NCI-H524 treated with DMSO at 0.1 percent for 48 hours (cell line): ENCODE data around the gene LRRN2.
"Not testable (repeated sequence)": the region's sequence is repeated elsewhere in the genome, so short reads cannot be mapped to it uniquely, and the experiment has no call there.

Source experiments
- DNase-seq: peaks from one replicate; lab custom pipeline; 2025; lab: John Stamatoyannopoulos, UW

The LRRN2 gene

DNA sequence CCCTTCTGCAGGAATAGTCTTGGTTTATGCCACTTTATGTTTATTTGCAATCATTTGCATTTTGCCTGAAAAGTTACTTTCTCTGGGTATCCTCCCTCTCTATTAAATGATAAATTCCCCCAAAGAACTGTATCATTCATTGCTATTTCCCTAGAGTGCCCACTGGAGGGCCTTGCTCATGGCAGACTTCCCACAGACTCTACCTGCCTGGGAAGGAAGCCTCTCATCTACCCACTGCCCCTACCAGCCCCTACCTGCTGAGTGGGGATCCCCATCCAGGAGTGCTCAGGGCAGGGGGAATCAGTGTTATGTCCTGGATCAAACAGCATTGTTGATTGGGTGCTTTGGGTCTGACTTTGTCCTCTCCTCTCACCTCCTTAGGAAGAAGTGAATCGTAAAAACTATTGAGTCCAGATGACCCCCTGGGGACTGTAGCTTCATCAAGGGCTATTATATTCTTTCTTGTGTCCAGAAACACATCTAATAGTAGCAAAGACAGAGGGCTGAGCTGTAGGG, 6.8 kb upstream of the LRRN2 start:
- no peak for DNase-seq

DNA sequence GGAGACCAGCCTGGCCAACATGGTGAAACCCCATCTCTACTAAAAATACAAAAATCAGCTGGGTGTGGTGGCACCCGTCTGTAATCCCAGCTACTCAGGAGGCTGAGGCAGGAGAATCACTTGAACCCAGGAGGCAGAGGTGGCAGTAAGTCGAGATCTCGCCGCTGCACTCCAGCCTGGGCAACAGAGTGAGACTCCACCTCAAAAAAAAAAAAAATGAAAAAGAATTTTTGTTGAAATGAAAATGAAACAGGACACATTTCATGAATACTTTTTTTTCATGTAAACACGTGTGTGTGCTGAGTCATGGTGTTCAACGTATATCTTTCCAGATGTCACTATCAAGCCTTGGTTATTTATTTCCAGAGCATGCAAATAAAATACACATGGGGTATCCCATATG, 5.8 kb upstream of the LRRN2 start:
- not testable (repeated sequence) for DNase-seq

DNA sequence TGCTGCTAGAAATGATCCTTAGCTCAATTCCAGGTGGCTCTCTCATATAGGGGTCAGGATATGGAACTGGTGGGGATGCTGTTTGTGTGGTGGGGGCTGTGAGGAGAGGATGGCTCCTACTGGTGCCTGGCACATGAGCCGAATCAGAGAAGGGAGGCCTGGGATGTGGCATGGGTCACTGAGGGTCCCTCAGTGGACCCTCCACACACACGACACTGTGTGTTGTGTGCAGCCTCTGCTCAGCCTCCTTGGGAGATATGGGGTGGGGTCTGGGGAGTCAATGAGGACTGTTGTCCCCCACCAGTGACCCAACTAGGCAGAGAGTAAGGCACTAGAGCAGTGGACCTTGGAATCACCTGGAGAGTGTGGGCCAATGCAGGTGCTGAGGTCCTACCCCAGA, 3.2 kb upstream of the LRRN2 start:
- DNase-seq: no peak

DNA sequence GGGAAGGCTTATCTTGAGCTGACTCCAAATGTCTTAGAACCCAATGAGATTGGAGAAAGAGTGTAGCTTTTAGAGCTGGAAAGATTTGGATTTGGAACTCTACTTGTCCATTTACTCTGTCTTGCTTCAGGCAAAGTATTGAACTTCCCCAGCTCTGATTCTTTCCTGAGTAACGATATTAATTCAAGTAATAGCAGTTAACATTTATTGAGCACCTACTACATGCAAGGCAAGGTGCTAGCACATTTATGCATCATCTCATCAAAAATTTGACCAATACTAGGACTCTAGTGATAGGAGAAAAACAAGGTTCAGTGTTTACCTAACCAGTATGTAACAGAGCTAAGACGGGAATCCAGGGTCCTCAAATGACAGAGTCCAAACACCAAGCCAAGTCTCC, 2.5 kb upstream of the LRRN2 start:
- no peak for DNase-seq

DNA sequence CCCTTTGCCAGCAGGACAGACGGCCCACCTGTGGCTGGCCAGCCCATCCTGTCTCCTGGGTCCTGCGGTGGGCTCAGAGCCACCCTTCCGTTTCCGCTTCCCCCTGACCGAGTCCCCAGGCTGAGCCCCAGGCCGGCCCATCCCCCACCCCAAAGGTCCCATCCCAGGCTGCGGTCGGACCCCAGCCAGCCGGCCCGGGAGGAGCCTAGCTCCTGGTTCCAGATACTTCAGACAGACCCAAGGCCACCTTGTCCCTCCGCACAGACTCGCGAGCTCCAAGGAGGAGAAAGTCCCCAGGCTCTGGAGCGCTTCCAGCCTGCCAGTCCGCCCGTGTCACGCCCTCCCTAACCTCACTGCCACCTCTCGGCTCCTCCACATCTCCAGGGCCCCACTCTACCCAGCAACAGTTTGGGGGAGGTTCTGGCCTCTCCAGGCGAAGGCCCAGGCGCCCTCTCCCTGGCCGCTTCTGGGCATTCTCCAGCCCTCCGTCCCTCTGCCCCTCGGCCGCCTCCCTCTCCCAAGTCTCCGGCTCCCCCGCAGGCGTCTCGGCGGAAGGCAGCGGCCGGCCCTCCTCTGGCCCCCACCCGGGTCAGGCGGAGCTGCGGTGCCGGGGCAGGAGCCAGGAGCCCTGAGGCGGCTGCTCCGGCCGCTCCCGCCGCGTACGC, 835 bp downstream of the LRRN2 start:
- DNase-seq: no peak

DNA sequence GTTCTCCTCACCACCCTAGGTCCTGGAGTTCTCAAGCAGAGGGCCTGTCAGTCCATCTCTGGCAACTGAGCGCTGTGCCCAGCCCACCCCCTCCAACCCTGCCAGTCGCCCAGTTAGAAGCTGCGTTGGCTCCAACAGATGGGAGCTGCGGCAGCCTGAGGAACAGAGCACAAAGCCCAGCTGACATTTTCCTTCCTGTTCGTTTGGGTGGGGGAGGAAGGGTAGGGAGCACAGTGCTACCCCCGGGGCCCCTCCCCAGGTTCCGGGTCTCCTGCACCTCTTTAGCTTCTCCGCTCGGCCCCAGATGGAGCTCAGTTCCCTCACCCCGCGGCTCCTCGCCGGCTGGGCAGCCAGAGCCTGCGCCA, 1.4 kb downstream of the LRRN2 start:
- DNase-seq: no peak

DNA sequence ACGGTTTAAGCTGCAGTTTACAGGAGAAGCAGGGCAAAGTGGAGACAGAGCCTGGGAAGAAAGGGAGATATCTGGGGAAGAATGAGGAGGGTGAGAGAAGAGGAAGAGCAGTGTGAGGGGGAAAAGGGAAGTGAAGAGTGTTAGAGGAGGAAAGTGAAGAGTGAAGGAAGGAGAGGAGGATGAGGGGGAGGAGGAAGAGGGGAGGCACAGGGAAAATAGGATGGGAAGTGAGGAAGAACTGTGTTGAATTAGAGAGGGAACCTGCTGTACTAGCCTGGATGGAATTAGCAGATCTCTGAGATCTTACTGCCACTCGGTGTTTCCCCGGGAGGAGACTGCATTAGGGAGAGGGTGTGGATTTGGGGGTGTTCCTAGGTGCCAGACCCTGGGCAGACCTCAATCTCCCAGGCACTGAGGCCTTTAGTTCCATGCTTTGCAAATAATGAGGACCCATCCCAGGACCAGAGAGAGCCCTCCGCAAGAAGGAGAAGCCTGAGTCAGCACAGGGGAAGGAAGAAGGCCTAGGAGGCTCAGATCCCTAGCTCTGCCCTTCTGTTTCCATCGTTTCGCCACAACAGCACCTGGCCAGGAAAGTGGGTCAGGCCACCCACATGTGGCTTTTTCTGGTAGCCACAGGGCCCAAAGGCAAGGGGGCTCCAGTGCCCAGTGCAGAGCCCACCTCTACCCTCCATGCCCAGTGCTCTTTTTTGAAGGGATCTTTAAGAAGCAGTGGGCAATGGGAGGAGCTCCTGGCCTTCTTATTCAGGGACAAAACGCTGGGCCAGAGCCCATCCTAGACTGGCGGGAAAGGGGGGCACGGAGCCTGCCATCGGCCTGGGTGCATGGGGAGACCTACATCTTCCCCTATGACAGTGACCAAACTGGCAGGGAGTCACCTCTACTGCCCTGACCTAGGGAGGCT, 2.0 kb downstream of the LRRN2 start:
- DNase-seq: no peak

DNA sequence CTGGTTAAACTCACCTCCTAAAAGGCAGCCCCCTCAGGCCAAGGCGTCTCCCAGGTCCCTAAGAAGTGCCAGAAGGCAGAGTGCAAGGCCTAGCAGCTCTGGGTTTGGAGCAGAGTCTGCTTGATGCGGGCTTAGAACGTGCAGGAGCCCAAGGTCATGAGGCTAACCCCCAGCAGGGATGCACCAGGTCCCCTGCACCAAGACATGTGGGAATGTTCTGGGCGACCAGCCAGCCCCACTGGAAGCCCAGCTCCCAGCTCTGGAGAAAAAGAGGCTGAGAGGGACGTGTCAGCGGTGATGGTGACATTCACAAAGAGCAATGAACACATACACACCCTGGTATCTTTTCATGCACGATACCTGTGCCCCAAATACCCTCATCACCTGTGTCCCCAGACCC, 5.1 kb downstream of the LRRN2 start:
- no peak for DNase-seq

DNA sequence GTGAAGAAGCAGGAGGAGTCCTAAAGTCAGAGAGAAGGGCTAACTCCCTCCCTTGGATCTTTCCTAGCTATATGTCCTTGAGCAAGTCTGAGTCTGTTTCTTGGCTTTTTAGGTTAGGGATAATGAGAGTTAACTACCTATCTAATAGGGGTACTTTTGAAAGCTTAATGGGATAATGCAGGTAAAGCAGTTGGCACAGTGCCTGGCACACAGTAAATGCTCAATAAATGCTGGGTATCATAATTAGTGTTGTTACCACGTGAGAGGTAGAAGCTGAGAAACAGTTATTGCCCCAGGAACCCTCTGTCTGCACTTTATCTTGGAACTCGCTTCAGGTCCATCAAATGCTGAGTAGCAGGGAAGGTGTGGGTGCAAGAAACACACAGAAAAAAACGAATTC, 5.5 kb downstream of the LRRN2 start:
- no peak for DNase-seq

DNA sequence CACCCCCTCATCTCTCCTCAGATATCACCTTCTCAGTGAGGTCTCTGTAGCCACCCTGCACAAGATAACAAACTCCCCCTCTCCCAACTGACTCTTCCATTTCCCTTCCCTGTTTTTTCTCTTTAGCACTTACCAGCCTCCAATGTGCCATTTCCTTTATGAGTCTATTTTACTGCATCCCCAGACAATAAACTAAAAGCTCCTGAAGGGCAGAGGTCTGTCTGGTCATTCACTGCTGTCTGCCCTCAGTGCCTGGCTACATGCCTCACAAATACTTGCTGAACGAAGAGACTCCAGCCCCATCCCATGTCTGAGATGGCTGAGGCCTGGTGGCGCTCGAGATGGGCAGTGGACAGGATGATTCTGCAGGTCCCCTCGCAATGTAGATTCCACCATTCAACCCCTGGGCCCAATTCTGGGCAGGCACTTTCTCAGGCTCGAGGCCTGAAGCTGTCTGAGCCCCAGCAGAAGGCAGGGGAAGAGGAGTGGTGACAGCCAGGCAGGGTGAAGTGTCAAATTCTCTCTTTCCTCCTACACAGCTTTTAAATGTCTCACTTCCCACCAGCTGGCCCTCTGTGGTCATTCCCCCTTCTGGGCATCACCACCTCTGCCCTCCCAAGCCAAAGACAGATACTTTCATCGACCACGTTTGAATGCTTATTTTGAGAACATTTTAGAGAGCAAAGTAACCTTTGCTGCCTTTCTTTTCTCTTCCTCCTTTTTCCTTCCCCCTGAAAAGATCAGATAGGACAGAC, 6.6 kb downstream of the LRRN2 start:
- no peak for DNase-seq

DNA sequence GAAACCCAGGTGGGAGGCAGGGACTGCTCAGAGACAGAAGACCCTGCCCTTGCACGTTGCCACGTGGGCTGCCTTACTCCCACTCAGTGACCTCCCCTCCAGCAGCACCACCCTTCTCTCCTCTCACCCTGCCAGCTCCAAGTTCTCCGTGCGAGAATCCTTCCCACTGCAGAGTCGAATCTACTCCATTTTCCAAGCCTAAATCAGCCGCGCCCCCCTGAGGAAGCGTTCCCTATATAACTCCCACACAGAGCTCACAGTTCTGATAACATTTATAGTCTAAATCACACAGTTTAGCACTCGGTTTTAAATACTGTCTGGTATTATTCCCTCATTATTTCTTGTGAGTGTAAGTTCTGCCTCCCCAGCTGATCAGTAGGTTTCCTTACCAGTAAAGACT, 7.7 kb downstream of the LRRN2 start:
- DNase-seq: no peak

DNA sequence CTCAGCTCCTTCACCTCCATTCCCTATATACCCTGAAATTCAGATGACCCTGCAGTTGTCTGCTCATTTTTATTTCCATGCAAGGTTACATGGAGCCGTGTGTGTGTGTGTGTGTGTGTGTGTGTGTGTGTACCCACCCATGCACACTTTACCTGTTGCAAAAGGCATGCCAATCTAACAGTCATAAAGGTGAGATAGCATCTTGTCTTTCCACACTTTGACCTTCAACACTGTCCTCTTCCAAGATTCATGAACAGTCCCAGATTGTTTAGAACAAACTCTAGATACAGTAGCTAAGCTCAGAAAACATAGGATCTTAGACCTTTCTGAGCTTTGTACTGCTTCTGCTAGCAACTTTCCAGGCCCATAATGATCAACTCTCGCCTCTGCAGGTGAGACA, 9.5 kb downstream of the LRRN2 start:
- DNase-seq: no peak

DNA sequence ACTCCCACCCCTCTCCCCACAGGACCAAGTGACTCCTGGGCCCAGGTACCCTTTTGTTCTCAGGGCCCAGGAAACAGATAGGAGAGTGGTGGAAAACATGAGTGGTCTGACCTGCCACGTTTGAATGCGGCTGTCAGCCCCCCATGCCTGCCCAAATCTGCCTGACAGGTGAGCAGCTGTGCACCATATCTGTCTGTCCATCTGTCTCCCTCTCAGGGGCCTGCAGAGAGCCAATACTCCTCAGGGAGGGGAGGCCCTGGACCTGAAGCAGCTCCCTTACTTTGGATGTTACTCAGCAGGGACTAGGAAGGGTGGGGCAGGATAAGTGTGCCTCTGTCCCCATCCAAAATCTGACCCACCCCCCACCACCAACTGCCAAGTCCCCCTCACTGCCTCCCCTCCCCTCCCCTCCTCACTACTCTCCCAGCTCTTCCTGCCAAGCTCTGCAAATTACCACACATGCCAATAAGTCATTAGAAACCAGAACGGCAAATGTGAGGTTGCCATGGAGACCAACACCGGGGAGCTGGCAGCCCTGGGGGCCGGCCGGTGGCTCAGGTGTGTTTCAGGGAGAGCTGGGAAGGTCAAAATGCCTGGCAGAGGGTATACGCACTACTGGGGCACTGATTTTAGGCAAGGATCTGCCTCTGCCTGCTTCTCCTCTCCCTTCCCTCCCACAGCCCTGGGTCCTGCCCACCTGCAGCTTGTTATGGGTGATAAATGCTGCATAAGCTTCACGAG, 11.5 kb downstream of the LRRN2 start:
- peak; percentile 39 for DNase-seq

DNA sequence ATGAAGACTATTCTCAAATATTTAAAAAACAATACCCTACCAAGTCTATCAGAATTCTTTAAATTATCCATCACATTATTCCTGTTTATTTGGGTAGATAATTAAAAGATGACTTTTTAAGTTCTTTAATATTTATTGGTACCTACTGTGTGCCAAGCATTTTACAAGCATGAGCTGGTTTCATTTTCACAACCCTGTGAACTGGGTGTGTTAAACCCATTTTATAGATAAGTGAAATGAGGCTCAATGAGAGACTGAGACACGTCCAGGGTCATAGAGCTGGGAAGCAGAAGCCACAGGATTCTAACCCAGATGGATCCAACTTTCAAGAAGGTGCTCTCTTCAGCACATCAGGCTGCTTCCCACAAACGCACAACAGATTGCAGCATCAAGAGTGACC, 12.3 kb downstream of the LRRN2 start:
- no peak for DNase-seq

DNA sequence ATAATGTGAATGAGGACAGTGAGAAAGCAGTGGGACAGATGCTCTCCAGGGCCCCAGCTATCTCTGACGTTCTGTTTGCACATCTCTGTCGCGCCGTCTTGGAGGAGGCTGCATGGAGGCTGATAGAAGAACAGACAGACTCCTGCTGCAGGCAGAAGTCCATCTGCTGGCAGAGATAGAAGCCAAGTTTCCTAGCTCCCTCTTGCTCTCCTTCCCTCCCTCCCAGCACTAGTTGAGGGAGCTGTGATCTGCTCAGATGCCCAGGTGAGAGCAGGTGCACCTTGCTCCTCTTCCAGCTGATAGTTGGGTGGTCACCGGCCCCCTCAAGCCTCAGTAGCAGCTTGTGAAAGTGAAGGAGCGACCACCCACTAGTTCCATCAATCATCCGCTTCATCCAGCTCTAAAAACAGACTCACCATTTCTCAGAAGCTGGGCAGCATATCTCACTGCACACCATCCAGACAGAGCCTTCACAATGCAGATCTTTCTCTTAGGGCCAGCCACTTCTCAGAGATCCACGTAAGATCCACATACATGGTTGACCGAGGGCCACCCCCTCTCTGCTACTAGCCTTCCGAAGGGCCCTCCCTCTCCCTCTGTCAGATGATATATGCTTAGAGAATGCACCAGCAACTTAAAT, 12.9 kb downstream of the LRRN2 start:
- DNase-seq: no peak

DNA sequence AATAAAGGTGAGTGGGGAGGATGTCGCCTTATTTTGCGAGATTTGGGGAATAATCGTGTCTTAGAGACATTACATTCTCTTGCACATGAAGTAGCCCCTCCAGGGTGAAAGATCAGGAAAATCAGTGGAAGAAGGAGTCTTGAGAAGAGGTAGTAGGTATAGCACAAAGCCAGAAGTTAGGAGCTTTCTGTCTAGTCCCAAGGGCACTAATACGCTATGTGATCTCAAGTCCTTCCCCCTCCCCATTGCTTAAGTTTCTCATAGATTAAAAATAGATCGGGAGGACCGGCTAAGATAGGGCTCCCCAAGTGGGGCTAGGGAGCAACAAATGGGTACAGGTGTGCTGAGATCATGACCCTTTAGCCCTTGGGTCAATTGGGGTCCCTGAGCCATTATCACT, 13.5 kb downstream of the LRRN2 start:
- no peak for DNase-seq

DNA sequence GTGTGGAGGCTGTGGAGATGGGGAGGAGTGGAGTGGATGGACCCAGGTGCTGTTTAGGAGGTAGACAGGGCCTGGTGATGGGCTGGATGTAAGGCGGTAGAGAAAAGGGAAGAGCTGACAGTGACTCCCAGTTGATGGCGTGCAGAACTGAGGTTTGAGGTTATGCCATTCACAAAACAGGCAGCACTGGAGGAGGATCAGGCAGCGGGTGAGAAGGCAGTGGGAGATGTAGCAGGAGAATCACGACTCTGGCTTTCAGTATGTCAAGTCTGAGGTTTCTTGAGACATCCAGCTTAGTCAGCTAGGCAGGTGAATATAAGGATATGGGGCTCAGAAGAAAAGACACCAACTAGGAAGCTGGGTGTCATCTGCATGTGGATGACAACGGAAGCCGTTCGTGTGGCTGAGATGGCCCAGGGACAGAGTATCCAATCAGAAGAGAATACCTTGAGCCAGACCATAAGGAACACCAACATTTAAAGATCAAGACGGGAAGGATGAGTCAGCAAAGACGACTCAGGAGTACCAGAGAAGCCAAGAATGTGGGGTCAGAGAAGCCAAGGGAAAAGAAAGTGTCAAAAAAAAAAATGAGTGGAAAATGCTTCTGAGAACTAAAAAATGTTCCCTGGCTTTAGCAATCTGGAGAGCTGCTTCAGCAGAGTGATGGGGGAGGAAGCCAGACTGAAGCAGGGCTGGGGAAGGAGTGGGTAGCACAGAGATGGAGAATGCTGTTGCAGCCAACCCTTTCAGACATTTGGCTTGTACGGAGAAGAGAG, 15.2 kb downstream of the LRRN2 start:
- no peak for DNase-seq

DNA sequence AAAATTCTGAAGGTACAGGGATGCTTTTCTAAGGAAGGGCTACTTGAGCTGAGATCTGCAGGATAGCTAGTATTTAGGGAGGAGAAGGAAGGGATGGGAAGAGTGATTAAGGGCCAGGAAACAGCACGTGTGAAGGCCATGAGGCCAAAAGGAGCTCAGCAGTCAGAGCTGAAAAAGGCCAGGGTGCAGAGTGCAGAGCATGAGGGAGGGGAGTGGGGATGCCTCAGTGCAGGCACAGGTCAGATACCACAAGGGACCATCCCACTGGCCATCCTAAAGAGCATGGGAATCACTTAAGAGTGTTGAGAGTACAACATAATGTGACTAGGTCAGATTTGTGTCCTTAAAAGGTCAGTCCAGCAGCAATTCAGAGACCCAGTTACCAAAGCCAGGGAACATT, 16.0 kb downstream of the LRRN2 start:
- no peak for DNase-seq

DNA sequence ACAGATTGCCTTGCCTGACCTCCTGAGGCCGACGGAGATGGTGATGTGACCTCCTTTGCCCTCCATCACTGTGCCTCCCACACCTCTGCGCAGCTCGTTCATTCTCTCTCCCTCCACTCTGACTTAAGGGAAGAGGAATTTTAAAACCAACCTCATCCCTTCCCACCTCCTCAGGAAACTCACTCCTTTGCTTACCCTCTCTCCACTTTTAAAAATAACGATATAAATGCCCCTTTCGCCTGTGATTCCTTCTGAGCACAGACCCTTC, 21.2 kb downstream of the LRRN2 start:
- no peak for DNase-seq

DNA sequence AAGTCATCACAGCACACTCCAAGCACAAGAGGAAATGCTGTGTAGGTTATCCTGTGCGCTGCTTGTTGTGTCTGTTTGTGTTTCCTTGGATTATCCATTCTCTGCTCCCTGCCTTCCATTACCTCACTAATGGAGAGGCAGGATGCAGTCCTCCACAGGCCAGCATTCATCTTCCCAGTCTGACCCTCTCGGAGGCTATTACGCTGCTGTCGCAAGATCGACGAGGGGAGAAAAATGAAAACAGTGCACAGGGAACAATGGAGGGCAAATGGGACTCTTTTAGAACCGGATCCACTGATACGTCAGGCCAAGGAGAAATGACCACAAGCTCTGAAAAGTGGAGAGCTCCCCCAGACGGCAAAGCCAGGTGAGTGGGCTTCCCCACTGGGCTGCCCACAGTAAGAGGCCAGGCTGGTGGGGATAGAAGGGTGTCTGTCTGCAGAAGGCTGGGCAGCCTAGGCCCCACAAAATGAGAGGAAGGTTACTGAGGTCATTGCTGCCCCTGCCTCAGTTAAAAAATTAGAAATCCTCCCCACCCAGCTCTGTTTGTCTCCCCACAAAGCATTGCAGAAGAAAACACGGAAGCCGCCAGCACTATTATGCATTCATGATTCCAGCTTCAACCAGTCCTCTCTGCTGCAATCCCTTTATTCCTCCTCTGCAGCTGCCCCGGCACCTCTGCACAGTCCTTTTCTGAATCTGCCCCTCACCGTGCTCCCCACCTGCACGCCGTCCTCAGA, 21.7 kb downstream of the LRRN2 start:
- DNase-seq: no peak
